ENCODE data around the gene LDLRAD4. TPM values are rescaled to one million over a fixed set of nuclear protein-coding genes. Genes with fewer than 3 reads are reported as not detected.

Gene LDLRAD4
- total RNA-seq, 4 donors from 2014 or later = 23.9 to 38.3 (median 27.0) TPM

GRCh38 chr18:13441736-13442135, 223.2 kb downstream of the LDLRAD4 start:
- no peak for TF ChIP-seq CTCF (IDR thresholded peaks at IDR 0.05)
- DNase-seq (ENCODE audit: low spot score) (no peak), ATAC-seq (ENCODE audit: low FRiP score) (no peak)

- DNase-seq (ENCODE audit: low spot score) = no peak
- TF ChIP-seq CTCF (IDR thresholded peaks at IDR 0.05) = no peak
- no peak for ATAC-seq (ENCODE audit: low FRiP score)
Measured at GRCh38 chr18:13442451-13442850, 223.9 kb downstream of the LDLRAD4 start.

- TF ChIP-seq CTCF (IDR thresholded peaks at IDR 0.05) = no peak
- ATAC-seq (ENCODE audit: low FRiP score) (no peak), DNase-seq (ENCODE audit: low spot score) (no peak)
Measured at GRCh38 chr18:13443552-13443951, 225.0 kb downstream of the LDLRAD4 start.

DNA sequence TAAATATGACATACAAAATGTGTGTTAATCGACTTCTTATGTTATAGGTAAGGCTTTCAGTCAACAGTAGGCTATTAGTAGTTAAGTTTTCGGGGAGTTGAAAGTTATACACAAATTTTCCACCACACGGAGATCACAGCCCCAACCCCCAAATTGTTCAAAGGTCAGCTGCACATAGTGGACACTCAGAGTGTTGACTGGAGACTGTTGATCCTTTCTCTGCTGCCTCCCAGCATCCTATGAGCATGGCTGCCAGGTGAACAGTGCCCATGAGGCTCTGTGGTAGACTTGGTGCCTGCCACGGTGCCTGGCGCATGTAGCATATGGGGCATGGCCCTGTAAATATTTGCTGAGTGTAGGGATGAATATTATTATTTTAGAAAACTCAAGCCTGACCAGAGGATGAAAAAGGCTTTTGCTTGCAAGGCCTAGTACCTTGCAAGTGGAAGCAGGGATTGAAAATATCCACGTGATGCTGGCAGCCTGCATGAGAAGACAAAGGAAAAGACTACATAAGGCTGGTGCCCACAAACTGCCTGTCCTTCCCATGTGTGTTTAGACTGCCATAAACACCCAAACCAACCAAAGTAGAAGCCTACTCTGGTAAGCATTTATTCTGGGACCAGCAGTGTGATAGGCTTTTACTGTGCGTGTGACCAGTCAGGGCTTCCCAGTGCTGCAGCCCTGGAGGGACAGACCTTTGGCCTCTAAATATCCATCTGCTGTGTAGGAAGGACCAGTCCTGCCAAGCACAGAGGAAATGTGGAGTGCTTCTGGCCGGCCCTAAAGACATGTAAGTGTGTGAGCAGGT, 226.1 kb downstream of the LDLRAD4 start:
- no peak for ATAC-seq (ENCODE audit: low FRiP score)
- DNase-seq (ENCODE audit: low spot score) = no peak
- no peak for TF ChIP-seq CTCF (IDR thresholded peaks at IDR 0.05)

- TF ChIP-seq CTCF (IDR thresholded peaks at IDR 0.05) = no peak
- DNase-seq (ENCODE audit: low spot score) (no peak), ATAC-seq (ENCODE audit: low FRiP score) (no peak)
Measured at GRCh38 chr18:13445241-13445897, 226.8 kb downstream of the LDLRAD4 start.

DNA sequence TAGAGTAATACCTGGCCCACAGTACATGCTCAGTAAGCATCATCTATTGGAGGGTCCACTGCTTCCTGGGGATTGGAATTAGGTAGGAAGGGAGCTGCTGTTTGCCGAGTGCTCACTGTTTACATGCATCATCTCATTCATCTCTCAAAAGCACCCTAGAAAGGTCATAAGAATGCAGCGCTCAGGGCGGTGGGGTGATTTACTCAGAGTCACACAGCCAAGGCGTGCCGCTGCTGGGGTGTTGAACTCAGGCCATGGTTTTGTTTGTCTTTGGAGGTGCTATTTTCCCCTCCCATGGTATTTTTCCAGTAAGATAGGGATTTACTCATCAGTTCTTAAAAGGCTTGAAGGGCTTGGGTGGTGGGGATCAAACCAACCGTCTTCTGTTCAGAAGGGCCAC, 227.5 kb downstream of the LDLRAD4 start:
- TF ChIP-seq CTCF (IDR thresholded peaks at IDR 0.05) = no peak
- DNase-seq (ENCODE audit: low spot score) = no peak

More for the DNA sequence above, 227.5 kb downstream of the LDLRAD4 start:
- ATAC-seq (ENCODE audit: low FRiP score) = no peak
